BE2C (cell line): Measurements from ENCODE around the gene IGFL3. TPM values are rescaled to one million over a fixed set of nuclear protein-coding genes. Genes with fewer than 3 reads are reported as not detected.
"Not testable (repeated sequence)": the region's sequence is repeated elsewhere in the genome, so short reads cannot be mapped to it uniquely, and the experiment has no call there.

Source experiments
- DNase-seq: peaks from one replicate; pipeline ENCODE4 v3.0.0-alpha.2; 2020
- H3K27me3 ChIP-seq: fragments of 250-450 bp; sonication (Bioruptor Pico); 2 replicates; pipeline ENCODE4 v1.5.1; 2020; ENCODE audit warnings: mild to moderate bottlenecking
- H3K36me3 ChIP-seq: fragments of 250-450 bp; sonication (Bioruptor Pico); 2 replicates; pipeline ENCODE4 v1.5.1; 2020; ENCODE audit warnings: mild to moderate bottlenecking
- H3K4me1 ChIP-seq: fragments of 250-450 bp; sonication (Bioruptor Pico); 2 replicates; pipeline ENCODE4 v1.5.1; 2020
- H3K4me3 ChIP-seq: 2 replicates; pipeline ENCODE4 v1.5.1; 2011; ENCODE audit warnings: low read depth, low read length
- H3K9me3 ChIP-seq: fragments of 250-450 bp; sonication (Bioruptor Pico); 2 replicates; pipeline ENCODE4 v1.5.1; 2020
- polyA plus RNA-seq: library from polyadenylated mRNA; unstranded; fragments of >200 nt; gene quantifications from one replicate; pipeline ENCODE4 v1.2.1, GENCODE V29; 2012; ENCODE audit warnings: low read depth, missing spikeins; ENCODE audit not compliant: insufficient read length, insufficient read depth
- TF ChIP-seq, protein P1 (sequence below): IDR thresholded peaks from 2 replicates; pipeline ENCODE4 v1.5.1; 2012; ENCODE audit warnings: mild to moderate bottlenecking, low read depth, low read length

The IGFL3 gene
- not detected for polyA plus RNA-seq

GRCh38 chr19:46124638-46125115 is at the start of gene IGFL3:
Gene IGFL3 (minus strand): TSS chr19:46124688. CDS start chr19:46124649, 39 bp downstream.
- no peaks in the 10 kb centered on the region for H3K36me3 ChIP-seq
- H3K4me1 ChIP-seq, result no peaks in the 10 kb centered on the region
- no peak for DNase-seq
- H3K9me3 ChIP-seq, result no peaks in the 10 kb centered on the region
- no peak within 1 kb of the TSS for H3K4me3 ChIP-seq
- H3K27me3 ChIP-seq, result peaks cover 55% of the 10 kb centered on the region
- TF ChIP-seq, protein P1, sequence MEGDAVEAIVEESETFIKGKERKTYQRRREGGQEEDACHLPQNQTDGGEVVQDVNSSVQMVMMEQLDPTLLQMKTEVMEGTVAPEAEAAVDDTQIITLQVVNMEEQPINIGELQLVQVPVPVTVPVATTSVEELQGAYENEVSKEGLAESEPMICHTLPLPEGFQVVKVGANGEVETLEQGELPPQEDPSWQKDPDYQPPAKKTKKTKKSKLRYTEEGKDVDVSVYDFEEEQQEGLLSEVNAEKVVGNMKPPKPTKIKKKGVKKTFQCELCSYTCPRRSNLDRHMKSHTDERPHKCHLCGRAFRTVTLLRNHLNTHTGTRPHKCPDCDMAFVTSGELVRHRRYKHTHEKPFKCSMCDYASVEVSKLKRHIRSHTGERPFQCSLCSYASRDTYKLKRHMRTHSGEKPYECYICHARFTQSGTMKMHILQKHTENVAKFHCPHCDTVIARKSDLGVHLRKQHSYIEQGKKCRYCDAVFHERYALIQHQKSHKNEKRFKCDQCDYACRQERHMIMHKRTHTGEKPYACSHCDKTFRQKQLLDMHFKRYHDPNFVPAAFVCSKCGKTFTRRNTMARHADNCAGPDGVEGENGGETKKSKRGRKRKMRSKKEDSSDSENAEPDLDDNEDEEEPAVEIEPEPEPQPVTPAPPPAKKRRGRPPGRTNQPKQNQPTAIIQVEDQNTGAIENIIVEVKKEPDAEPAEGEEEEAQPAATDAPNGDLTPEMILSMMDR, result no peak

GRCh38 chr19:46173886-46174480 is 49.5 kb upstream of the IGFL3 start:
- no peaks in the 10 kb centered on the region for H3K9me3 ChIP-seq
- no peaks in the 10 kb centered on the region for H3K4me1 ChIP-seq
- peaks cover 39% of the 10 kb centered on the region for H3K27me3 ChIP-seq
- no peaks in the 10 kb centered on the region for H3K36me3 ChIP-seq
- no peak overlapping the region for H3K4me3 ChIP-seq
- DNase-seq, result no peak
- TF ChIP-seq, protein P1, result no peak

GRCh38 chr19:46162731-46163130 is 38.2 kb upstream of the IGFL3 start:
- no peaks in the 10 kb centered on the region; the same call in 1 of the 2 replicates for H3K9me3 ChIP-seq
- DNase-seq, result no peak

DNA sequence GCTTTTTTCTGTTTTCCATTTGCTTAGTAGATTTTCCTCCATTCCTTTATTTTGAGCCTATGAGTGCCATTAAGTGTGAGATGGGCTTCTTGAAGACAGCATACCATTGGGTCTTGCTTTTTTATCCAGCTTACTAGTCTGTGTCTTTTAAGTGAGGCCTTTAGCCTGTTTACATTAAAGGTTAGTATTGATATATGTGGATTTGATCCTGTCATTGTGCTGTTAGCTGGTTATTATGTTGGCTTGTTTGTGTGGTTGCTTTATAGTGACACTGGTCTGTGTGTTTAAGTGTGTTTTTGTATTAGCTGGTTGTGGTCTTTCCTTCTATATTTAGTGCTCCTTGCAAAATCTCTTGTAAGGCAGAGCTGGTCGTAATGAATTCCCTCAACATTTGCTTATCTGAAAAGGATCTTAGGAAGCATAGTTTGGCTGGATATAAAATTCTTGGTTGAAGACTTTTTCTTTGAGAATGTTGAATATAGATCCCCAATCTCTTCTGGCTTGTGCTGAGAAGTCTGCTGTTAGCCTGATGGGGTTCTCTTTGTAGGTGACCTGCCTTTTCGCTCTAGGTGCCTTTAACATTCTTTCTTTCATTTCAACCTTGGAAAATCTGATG is 37.3 kb upstream of the IGFL3 start:
- not testable (repeated sequence) for DNase-seq, H3K4me3 ChIP-seq, H3K36me3 ChIP-seq

More at GRCh38 chr19:46162731-46163130, 38.2 kb upstream of the IGFL3 start:
- TF ChIP-seq, protein P1, result no peak
- H3K4me1 ChIP-seq, result no peaks in the 10 kb centered on the region
- no peaks in the 10 kb centered on the region for H3K36me3 ChIP-seq
- H3K27me3 ChIP-seq, result peaks cover 6% of the 10 kb centered on the region
- no peak overlapping the region for H3K4me3 ChIP-seq

DNA sequence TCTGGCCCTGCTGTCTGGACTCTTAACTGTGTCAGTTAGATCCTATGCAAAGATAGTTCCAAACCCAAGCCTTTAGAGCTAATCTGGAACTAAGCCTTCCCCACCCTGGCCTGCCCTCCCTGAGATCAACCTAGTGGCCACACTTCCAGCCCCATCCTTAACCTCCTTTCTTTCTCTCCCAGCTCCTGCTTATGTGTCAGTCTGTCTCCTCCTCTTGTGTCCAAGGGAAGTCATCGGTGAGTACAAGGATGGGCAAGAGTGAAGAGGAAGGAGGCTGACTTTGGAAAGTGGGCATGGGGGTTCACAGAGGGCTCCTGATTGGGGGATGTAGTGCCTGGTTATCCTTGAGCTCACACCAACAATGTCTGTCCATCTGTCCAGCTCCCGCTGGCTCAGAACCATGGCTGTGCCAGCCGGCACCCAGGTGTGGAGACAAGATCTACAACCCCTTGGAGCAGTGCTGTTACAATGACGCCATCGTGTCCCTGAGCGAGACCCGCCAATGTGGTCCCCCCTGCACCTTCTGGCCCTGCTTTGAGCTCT is 35.8 kb upstream of the IGFL3 start:
- no peak for DNase-seq
- H3K4me1 ChIP-seq, result no peaks in the 10 kb centered on the region

More for the DNA sequence above, 37.3 kb upstream of the IGFL3 start:
- not testable (repeated sequence) for H3K4me1 ChIP-seq, H3K27me3 ChIP-seq, H3K9me3 ChIP-seq

GRCh38 chr19:46159418-46160232 is 35.1 kb upstream of the IGFL3 start:
- Histone ChIP-seq H3K27me3 (peaks cover 23% of the 10 kb centered on the region), H3K9me3 (no peaks in the 10 kb centered on the region; the same call in 1 of the 2 replicates), H3K4me1 (no peaks in the 10 kb centered on the region), H3K4me3 (no peak overlapping the region), H3K36me3 (no peaks in the 10 kb centered on the region)
- no peak for DNase-seq
- TF ChIP-seq, protein P1, result no peak

More for the DNA sequence above, 35.8 kb upstream of the IGFL3 start:
- Histone ChIP-seq H3K27me3 (peaks cover 16% of the 10 kb centered on the region), H3K9me3 (no peaks in the 10 kb centered on the region; the same call in 1 of the 2 replicates), H3K36me3 (no peaks in the 10 kb centered on the region), H3K4me3 (no peak overlapping the region)
- TF ChIP-seq, protein P1, result no peak
